Measurements from ENCODE around the gene TUT7. TPM values are rescaled to one million over a fixed set of nuclear protein-coding genes. Genes with fewer than 3 reads are reported as not detected.

Gene TUT7
- total and polyA plus RNA-seq, 12 donors: 12.7 to 51.7 (median 28.7) TPM

DNA sequence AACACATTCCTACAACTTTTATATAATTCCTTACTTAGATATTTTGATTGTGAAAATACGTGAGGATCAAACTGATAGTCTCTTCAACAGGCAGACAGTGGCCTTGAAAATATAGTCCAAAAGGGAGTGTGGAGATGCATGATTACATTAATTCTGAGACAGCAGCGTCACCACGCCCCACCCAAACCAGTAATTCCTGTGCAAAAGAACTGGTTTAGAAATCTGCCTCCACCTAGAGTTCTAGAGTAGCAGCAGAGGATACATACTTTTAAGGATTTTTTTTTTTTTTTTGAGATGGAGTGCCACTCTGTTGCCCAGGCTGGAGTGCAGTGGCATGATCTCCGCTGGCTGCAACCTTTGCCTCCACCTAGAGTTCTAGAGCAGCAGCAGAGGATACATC lies 1.6 kb upstream of the TUT7 start:
- Histone ChIP-seq H3K4me1 (replicated peaks in 1 of 2) (peaks cover 22 to 34% of the 10 kb centered on the region in 2 donors), H3K4me3 (no peak overlapping the region), H3K27ac (no peak overlapping the region), H3K27me3 (no peaks in the 10 kb centered on the region), H3K9me3 (replicated peaks in 1 of 3) (no peaks in the 10 kb centered on the region), H3K36me3 (replicated peaks in 1 of 2) (no peaks in the 10 kb centered on the region)
- intact Hi-C loops (cut with DNase I): no loop called here
- TF ChIP-seq, protein P1, sequence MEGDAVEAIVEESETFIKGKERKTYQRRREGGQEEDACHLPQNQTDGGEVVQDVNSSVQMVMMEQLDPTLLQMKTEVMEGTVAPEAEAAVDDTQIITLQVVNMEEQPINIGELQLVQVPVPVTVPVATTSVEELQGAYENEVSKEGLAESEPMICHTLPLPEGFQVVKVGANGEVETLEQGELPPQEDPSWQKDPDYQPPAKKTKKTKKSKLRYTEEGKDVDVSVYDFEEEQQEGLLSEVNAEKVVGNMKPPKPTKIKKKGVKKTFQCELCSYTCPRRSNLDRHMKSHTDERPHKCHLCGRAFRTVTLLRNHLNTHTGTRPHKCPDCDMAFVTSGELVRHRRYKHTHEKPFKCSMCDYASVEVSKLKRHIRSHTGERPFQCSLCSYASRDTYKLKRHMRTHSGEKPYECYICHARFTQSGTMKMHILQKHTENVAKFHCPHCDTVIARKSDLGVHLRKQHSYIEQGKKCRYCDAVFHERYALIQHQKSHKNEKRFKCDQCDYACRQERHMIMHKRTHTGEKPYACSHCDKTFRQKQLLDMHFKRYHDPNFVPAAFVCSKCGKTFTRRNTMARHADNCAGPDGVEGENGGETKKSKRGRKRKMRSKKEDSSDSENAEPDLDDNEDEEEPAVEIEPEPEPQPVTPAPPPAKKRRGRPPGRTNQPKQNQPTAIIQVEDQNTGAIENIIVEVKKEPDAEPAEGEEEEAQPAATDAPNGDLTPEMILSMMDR (IDR thresholded peaks at IDR 0.05): no peak
- no peak for TF ChIP-seq POLR2A (IDR thresholded peaks at IDR 0.05)
- DNase-seq: no peak
- 71 to 79% (median 74%) methylated on average over 4 of the region's 4 CpGs for WGBS, 4 donors

DNA sequence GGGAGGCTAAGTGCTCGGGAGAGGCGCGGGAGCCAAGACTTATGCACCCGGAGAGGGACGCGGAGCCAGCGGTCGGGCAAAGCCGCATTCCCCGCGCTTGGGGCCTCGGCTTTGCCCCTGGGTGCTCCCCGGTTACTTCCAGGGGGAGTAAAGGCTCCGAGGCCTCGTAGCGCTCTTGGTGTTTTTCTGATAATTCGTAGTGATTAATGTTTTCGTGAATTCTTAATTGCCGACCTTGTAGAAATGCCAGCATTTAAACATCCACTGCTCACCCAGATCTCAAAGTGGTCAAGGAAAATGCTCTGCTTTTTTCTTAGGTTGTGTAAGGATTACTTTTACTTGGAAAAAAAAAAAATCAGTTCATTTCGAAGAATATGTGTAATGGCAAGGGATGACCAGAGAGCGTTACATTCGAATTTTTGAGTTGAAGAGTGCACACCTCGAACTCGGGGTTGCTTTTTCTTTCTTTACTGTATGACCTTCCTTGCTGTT lies 654 bp upstream of the TUT7 start:
- TF ChIP-seq POLR2A (IDR thresholded peaks at IDR 0.05): no peak
- TF ChIP-seq, protein P1 (IDR thresholded peaks at IDR 0.05): peak in 5 of 6 experiments; percentile 28 to 45 (median 40)
- Histone ChIP-seq H3K27ac (peak overlapping the region; percentile 87 to 97 (median 93)), H3K36me3 (replicated peaks in 1 of 2) (no peaks in the 10 kb centered on the region), H3K4me3 (peak overlapping the region in 3 of 4 donors; percentile 45 to 87 (median 60)), H3K9me3 (replicated peaks in 1 of 3) (no peaks in the 10 kb centered on the region), H3K27me3 (no peaks in the 10 kb centered on the region), H3K4me1 (replicated peaks in 1 of 2) (peaks cover 24 to 44% of the 10 kb centered on the region in 2 donors)
- intact Hi-C loops (cut with DNase I): loop anchor here in 1 of 2 donors (5.0 kb wide), 1 partner anchor 592 kb away; the partner anchor contains the start of gene GAS1
- 4 to 6% (median 6%) methylated on average over 12 to 24 of the region's 24 CpGs for WGBS, 4 donors
- no peak for DNase-seq

DNA sequence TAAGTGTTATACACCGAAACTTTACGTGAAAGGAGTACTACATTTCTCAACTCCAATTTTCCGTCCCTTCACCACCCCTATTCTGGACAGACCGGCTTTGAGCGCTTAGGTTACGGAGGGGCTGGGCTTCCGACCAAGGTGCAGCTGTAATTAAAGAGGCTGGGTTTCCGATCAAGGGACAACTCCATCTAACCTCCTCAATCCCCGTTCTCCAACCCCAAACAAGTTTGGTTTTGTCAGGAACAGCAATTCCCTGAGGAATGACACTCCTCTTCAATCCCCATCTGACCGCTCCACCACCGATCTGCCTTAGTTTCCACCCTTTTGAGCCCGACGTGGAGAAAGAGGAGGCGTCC lies 577 bp downstream of the TUT7 start:
- Histone ChIP-seq H3K4me3 (peak overlapping the region; percentile 11 to 87 (median 48)), H3K27me3 (no peaks in the 10 kb centered on the region), H3K36me3 (replicated peaks in 1 of 2) (no peaks in the 10 kb centered on the region), H3K4me1 (replicated peaks in 1 of 2) (peaks cover 24 to 49% of the 10 kb centered on the region in 2 donors), H3K9me3 (replicated peaks in 1 of 3) (no peaks in the 10 kb centered on the region), H3K27ac (peak overlapping the region; percentile 51 to 97 (median 93))
- intact Hi-C loops (cut with DNase I): loop anchor here in 1 of 2 donors (5.0 kb wide), 1 partner anchor 594 kb away; the partner anchor contains the start of gene GAS1
- 0 to 1% (median 1%) methylated on average over 14 of the region's 14 CpGs for WGBS, 4 donors
- TF ChIP-seq POLR2A (IDR thresholded peaks at IDR 0.05): no peak
- TF ChIP-seq, protein P1 (IDR thresholded peaks at IDR 0.05): no peak
- DNase-seq: peak in 1 of 7 donors; percentile 18

DNA sequence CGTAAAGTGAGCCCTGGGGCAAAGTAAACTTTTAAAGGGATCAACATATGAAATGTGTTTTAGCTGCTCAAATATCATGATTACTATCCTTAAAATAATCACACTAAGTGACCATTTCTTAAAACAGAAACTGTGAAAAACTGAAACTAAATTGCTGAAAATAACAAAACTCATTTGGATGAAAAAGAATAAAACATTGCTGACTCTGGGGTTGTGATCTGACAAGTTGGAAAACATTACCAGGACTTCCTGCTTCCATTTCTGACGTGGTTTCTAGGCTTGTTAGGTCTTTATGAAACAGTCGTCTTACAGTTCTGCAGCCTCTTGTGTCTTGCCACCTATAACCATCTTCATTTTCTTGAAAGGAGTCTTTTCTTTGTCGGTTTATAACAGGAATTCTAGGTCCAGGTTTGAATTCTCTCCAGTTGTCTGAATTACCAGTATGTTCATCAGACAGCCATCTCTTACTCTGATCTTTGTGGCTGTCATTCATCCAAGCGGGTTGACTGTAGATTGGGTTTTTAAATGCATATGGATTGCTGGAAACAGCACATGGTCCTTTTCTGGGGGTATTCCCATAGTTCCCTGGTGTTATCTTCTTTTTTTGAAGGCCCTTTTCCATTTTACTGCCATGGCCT lies 1.7 kb downstream of the TUT7 start:
- Histone ChIP-seq H3K4me3 (peak overlapping the region in 1 of 4 donors; percentile 87), H3K36me3 (replicated peaks in 1 of 2) (no peaks in the 10 kb centered on the region), H3K9me3 (replicated peaks in 1 of 3) (no peaks in the 10 kb centered on the region), H3K27ac (peak overlapping the region; percentile 4 to 97 (median 24)), H3K27me3 (no peaks in the 10 kb centered on the region), H3K4me1 (replicated peaks in 1 of 2) (peaks cover 24 to 55% of the 10 kb centered on the region in 2 donors)
- TF ChIP-seq, protein P1 (IDR thresholded peaks at IDR 0.05): no peak
- TF ChIP-seq POLR2A (IDR thresholded peaks at IDR 0.05): no peak
- intact Hi-C loops (cut with DNase I): loop anchor here in 1 of 2 donors (5.0 kb wide), 1 partner anchor 595 kb away; the partner anchor contains the start of gene GAS1
- DNase-seq: no peak
- WGBS, 4 donors: 33 to 39% (median 35%) methylated on average over 5 of the region's 5 CpGs

Data from adrenal gland (tissue), 12 donors.